Fibroblast of gingiva (primary cell): ENCODE results near the gene SCLY.
"Not testable (repeated sequence)": the region's sequence is repeated elsewhere in the genome, so short reads cannot be mapped to it uniquely, and the experiment has no call there.

ENCODE experiments used
- DNase-seq: peaks from one replicate; pipeline ENCODE4 v3.0.0-alpha.2; 2011; ENCODE audit warnings: low read depth

The SCLY gene

DNA sequence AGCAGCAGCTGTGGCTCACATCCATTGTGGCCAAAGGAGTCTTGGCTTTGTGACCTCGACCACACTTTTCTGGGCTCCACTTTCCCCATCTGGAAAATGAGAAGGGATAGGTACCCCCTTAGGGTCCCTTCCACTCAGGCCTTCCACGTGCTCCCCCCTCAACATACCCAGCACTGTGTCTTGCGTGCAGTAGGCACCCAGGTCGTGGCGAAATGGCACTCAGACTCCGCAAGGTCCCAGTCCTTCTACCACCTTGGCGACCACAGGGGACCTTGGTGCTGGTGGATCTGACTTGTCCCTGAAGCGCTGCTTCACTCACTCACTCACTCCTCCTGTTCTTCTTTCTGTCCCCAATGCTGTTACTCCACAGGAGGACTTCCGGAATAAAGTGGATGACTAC is 19.9 kb upstream of the SCLY start:
- no peak for DNase-seq

DNA sequence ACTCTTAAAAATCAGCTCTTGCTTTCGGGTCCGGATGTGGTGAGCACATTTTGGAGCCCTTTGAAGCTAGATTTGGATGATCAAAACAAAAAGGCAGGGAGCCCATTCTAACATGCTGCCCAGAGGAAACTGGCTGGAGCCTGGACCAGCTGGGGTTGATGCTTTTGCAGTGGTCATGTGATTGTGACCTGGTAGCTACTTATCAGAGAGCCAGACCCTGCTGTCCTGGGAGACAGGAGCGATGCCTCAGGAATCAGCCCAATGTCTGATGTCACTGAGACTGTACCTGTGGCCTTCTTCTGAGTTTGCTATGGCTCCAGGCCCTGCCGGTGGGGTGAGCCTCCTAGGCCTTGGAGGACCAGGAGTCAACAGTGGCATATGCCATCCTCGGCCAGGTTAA is 18.7 kb upstream of the SCLY start:
- DNase-seq = no peak

DNA sequence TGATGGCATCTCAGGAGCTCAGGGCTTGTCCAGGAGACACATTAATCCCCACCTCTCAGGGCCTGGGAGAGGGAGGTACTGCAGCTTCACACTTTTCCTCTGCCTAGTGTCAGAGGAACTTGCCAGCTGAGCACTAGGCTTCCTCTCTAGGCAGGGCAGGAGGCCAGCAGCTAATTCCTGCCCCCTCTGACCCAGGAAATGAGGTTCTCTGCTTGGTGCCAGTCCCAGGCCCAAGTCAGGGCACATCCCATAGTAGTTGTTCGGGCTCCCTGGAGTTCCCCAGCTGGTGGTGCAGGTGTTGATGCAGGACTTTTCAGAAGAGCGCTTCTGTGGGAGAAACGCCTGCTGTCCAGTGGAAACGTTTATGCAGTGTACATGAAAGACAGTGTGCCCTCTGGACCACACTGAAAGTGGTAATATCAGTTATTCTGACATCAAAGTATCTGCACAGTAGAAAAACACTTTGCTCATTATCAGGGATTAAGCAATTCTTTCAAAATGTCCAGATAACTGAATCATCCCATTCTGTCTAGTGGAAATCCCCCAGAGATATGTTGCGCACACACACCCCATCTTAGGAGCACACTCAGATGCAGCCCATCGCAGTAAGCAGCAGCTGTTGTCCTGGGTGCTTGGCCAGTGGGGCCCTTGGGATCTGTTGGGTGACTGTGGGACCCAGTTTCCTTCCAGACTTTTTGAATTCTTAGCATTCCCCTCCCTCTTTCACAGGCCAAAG is 17.8 kb upstream of the SCLY start:
- DNase-seq = no peak

DNA sequence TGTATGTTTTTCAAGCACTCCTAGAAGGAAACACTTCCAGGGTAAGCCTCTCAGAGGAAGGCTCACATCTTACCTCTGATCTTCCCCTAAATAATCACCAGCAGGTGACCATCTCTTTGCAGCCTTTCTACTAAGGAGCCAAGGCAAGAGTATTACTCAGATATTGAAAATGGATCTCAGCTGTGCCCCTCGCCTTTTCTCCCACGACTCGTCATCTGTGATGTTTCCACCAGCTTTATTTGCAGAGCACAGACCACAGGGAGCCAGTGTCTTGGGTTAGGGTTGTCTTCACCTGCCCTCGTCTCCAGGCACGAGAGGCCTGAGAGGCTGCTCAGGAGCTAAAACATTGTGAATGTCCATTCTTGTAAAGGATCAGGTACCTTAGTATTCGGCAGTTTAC is 16.9 kb upstream of the SCLY start:
- no peak for DNase-seq

DNA sequence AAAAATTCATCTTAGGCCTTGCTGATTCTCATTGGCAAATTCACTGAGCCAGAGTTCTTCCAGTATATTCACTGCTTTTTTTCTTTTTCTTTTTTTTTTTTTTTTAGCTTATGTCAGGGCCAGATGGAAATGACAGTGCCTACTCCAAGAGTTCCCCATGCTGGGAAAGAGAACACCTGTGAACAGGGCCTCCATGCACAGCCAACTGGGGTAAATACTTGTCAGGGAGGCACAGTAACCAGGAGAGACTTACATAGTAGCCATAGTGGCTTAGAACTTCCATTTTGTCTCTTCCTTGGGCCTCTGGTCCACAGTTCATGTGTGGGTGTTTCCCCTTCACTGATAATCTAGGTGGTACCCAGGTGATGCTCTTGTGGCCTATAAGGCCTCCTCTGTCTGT is 15.2 kb upstream of the SCLY start:
- no peak for DNase-seq

DNA sequence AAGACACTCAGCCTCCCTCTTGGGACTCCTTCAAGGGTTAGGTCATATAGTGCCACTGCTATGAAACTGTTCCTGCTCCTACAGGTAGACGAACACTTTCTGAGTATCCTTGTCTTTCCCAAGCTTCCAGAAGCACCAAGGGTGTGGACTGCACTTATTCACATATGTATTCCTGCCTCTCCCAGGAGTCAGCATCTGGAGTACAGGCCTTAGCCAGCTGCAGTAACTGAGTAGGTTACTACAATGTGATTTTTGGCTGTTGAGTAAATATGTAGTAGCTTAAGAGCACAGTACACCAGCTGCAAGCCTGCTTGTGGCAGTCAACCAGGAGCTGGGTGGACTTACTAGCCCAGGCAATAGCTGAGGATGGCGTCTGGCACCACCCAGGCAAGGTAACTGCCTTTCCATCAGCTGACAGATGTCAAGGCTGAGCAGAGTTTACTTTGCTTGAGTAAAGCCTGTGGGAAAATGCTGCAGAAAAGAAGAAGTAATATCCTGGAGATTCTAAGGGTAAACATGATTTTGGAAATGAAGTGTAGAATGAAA is 14.0 kb upstream of the SCLY start:
- no peak for DNase-seq

DNA sequence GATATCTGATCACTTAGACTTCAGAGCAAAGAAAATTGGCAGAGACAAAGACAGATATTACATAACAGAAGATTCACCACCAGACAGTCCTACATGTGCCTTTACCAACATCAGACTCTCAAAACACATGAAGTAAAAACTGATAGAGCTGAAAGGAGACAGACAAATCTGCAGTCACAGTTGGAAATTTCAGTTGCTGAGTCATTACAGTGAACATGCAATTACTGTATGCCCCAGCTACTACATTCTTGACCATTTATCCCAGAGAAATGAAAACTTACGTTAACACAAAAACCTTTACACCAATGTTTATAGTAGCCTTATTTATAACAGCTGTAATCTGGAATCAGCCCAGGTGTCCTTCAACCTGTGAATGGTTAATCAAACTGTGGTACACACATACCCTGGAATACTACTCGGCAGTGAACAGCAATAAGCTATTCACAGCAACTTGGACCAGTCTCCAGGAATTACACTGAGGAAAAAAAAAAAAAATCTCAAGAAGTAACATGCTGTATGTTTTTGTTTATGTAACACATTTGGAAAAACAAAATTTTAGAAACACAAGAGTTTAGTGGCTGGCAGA is 7.5 kb upstream of the SCLY start:
- no peak for DNase-seq

DNA sequence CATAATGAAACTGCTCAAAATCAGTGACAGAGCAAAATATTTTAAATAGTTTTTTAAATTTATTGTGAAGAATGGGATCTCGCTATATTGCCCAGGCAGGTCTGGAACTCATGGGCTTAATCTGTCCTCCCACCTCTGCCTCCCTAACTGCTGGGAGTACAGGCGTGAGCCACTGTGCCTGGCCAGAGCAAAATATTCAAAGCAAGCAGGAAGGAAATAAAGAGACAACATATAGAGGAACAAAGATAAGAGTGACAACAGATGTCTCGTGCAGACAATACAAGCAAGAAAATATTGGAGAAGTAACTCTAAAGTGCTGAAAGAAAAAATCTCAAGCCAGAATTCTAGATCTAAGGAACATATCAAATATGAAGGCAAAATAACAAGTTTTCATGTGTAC is 5.0 kb upstream of the SCLY start:
- DNase-seq = no peak

DNA sequence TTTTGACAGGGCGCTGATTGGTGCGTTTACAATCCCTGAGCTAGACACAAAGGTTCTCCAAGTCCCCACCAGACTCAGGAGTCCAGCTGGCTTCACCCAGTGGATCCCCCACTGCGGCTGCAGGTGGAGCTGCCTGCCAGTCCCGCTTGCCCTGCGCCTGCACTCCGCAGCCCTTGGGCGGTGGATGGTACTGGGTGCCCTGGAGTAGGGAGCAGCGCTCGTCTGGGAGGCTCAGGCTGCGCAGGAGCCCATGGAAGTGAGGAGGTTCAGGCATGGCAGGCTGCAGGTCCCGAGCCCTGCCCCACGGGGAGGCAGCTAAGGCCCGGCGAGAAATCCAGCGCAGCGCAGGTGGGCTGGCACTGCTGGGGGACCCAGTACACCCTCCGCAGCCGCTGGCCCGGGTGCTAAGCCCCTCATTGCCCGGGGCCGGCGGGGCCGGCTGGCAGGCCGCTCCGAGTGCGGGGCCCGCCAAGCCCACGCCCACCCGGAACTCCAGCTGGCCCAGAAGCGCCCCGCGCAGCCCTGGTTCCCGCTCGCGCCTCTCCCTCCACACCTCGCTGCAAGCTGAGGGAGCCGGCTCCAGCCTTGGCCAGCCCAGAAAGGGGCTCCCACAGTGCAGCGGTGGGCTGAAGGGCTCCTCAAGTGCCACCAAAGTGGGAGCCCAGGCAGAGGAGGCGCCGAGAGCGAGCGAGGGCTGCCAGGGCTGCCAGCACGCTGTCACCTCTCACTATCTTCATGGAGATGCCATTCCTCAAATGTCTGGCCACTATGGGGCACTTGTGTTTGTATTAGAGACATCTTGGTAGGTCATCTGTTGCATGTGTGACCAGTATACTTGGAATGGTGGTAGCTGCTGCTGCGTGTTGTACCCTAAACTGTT is 2.9 kb upstream of the SCLY start:
- DNase-seq = not testable (repeated sequence)

DNA sequence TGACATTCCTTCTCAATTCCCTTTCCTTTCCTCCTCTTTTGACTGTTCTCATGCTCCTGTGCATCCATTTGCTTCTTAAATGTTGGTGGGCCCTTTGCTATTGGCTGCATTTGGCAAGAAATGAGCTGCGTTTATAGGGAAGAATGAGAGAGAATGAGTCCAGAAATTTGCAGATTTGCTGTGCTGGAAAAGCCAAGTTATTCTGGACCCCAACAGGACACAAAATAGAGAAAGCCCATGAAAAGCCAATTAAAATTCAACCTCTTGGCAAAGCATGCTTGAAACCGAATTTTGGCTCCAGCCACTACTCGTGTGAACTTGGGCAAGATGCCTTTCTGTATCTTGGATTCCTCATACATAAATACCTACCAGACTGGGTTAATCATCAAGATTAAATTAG is 1.3 kb upstream of the SCLY start:
- DNase-seq = no peak

DNA sequence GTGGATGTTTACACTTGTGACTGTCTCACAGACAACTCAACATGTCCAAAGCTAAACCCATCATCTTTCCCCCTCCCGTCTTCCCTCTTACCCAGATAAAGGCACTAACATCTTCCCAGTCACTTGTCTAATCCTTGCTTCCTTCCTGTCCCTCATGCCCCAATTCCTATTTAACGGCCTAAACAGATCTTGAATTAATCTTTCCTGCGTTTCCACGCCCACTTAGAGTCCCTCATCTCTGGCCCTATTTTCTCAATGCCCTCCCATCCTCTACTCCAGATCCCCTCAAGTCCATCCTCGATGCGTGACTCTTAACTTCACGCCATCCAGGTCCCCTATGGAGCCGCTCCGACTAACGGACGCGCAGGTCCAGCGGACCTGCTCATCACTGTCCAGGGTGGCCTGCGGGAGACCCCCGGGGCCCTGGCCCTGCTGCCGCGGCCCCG is 682 bp upstream of the SCLY start:
- peak; percentile 5 for DNase-seq

DNA sequence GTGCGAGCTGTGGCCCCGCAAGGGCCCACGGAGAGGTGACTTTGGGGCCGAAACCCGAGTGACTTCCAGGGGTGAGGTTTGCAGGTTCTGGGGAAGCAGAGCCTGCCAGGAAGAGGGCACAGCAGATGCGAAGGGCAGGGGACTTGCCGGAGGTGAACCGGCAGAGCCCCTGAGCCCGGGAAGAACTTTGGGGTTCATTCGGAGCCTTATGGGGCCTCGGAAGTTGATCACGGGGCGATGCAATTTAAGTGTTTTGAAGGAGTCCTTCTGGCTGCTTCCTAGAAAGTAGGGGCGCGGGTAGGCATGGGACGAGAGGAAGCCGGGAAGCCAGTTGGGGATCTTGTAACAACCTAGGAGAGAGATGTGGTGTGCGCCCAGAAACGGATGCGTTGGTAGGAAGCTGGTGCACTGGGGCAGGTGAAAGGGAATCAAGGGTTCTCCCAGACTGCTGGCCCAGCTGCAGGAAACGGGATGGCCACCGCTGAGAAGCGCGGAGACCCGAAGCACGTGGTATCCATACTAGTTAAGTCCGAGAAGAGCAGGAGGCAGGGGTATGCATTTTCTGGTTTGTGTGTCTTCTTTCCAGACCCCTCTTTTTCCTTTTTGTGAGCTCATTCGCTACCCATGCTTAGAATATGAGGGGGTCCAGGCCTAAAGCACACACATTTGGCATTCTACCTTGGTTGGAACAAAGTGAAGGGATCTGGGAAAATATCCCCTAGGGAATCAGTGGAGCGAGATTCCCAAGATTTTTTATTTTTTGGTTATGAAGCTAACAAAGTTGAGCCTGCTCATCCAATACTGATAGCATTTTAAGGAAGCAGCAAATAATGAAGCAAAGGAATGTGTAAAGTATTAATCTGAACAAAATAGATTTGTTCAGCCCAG is 758 bp downstream of the SCLY start:
- peak; percentile 8 for DNase-seq

DNA sequence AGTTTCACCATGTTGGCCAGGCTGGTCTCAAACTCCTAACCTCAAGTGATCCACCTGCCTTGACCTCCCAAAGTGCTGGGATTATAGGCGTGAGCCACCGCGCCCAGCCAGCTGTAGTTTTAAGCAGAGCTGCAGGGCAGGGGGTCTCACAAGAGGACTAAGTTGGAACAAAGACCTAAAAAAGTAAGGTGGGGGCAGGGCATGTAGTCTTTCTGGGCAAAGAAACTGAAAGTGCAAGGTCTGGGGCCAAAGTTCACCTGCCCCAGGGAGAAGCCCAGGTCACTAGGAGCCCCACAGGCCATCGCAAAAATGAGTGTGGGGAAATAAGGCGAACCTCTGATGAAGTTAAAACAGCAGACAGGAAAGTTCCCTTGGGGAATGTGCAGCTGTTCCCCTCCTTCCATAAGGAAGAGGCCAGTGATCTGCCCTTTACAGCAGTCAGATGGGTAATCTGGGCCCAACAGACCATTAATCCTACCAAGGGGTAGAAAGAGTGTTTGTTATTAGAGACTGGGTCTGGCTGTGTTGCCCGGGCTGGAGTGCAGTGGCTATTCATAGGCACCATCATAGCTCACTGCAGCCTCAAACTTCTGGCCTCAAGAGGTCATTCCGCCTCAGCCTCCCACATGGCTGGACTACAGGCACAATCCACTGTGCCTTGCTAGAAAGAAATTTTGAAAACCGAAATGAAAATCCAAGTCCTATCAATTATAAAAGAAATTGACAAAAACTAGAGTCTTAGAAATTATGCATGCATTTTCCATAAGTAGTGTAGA is 2.8 kb downstream of the SCLY start:
- DNase-seq = no peak

DNA sequence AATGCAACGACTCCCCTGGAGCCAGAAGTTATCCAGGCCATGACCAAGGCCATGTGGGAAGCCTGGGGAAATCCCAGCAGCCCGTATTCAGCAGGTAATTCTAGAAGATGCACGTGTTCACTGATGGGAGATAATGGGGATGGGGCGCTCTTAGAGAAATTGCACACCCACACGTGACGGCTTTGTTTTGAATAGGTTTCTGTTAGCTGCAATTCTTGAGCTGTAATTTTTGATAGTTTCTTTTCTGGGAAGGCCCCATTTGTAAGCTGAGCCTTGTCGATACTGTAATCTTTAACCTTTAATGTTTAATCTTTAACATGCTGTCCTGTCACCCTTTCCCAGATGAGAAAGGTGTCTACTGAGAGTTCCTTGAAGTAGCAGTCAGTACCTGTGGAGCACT is 3.6 kb downstream of the SCLY start:
- DNase-seq = no peak

DNA sequence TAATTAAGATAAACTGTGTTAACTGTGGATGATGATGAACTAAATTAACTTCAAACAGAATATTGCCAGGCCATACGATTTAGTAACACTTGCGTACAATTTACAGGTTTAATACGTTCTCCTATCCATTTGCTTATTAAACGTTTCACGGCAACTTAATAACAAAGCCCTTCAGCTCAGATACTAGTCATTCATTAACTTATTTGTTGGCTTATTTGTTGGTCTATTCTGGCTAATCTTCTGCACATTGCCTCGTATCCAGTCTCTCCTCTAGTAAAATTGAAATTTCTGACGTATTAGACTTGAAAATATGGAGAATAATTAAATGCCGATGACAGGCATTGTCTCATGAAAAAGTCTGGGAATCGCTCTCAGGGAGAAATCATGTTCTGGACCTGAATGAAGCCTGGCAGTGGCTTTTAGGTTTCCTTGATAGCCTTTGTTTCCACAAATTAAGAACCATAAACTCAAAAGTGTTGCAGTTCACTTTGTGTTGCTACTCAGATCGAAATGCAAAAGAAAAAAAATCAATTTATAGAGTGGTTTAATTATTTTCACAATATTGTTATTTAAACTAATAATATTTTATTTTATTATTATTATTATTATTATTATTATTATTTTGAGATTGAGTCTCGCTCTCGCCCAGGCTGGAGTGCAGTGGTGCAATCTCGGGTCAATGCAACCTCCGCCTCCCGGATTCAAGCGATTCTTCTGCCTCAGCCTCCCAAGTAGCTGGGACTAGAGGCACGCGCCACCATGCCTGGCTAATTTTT is 4.5 kb downstream of the SCLY start:
- no peak for DNase-seq

DNA sequence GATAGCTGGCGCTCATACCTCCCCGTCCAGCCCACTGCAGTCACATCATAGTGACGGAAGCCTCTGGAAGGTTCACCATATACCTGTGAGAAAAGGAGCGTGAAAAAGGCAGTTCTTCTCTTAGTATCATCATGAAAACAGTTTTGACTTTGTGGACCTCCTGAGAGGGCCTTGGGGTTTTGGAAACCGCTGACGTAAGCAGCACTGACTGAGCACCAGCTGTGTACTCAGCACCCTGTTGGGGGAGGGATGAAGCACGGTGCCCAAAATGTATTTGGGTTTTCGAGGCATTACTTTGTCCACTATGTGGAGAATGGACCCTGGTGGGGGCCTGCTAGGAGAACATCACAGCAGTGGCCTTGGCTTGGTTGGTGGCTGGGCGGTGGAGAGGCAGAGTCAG is 5.4 kb downstream of the SCLY start:
- no peak for DNase-seq

DNA sequence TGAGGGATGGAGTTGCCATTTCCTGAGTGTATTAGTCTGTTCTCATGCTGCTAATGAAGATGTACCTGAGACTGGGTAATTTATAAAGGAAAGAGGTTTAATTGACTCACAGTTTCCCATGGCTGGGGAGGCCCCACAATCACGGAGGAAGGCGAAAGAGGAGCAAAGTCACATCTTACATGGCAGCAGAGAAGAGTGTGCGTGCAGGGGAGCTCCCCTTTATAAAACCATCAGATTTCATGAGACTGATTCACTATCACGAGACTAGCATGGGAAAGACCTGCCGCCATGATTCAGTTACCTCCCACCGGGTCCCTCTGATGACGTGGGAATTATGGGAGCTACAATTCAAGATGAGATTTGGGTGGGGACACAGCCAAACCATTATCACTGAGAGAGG is 5.9 kb downstream of the SCLY start:
- DNase-seq = not testable (repeated sequence)

DNA sequence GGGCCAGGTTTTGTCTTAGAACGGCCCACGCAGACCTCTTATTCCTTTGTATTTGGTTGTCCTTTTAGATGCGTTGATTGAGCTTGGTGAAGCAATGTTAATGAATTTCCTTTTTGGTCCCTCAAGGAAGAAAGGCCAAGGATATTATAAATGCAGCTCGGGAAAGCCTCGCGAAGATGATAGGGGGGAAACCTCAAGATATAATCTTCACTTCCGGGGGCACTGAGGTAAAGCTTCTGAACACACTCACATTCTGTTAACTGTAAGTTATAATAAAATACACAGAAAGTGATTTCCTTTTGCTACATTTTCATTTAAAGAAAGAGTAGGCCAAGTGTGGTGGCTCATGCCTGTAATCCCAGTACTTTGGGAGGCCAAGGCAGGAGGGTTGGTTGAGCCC is 7.1 kb downstream of the SCLY start:
- no peak for DNase-seq

DNA sequence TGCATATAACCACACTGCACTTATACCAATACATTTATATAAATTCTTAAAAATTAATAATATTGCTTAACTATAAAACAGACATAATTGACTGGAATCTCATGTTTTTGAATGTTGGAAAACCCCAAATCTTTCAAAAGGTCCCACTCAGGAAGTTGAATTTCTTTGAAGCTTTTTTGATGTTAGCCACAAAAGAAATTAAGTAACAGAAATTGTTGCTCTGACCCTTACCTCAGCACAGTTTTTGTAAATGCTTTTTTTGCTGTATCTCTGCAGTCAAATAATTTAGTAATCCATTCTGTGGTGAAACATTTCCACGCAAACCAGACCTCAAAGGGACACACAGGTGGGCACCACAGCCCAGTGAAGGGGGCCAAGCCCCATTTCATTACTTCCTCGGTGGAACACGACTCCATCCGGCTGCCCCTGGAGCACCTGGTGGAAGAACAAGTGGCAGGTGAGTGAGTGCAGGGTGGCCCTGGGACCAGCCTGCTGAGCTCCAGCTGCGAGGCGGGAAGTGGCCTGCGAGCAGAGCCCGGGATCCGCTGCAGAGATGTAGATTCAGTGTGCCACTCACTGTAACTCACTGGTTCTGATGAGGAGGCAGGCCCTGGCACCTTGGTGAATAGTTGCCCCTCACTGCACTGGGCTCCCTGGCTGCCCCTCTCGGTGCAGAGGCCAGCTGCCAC is 8.4 kb downstream of the SCLY start:
- DNase-seq = no peak

DNA sequence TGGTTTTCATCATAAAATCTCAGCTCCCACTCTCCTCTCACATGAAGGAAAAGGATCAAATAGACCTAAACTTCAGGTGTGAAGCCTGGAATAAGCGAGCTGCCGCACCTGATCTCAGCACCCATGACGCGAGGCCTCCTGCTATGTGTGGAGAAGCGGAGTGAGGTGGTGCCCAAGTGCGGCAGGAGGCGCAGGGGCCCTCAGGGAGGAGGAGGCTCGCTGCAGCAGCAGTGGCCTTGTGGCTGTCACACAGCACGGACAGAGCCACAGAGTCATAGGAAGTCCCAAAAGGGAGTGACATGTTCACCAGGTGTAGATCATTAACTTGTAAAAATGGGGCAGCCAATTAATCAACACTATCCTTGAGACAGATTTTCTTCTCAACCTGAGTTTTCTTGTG is 9.1 kb downstream of the SCLY start:
- DNase-seq = no peak
